GM21576 (cell line): Measurements from ENCODE around the gene CENPK.
"Not testable (repeated sequence)": the region's sequence is repeated elsewhere in the genome, so short reads cannot be mapped to it uniquely, and the experiment has no call there.

Experiments
- ATAC-seq: cut with Tn5 transposase; IDR thresholded peaks from one replicate; pipeline ENCODE4 v1.9.1; 2021; ENCODE audit warnings: mild to moderate bottlenecking, moderate library complexity; ENCODE audit not compliant: unreplicated experiment

Gene CENPK, protein sequence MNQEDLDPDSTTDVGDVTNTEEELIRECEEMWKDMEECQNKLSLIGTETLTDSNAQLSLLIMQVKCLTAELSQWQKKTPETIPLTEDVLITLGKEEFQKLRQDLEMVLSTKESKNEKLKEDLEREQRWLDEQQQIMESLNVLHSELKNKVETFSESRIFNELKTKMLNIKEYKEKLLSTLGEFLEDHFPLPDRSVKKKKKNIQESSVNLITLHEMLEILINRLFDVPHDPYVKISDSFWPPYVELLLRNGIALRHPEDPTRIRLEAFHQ

DNA sequence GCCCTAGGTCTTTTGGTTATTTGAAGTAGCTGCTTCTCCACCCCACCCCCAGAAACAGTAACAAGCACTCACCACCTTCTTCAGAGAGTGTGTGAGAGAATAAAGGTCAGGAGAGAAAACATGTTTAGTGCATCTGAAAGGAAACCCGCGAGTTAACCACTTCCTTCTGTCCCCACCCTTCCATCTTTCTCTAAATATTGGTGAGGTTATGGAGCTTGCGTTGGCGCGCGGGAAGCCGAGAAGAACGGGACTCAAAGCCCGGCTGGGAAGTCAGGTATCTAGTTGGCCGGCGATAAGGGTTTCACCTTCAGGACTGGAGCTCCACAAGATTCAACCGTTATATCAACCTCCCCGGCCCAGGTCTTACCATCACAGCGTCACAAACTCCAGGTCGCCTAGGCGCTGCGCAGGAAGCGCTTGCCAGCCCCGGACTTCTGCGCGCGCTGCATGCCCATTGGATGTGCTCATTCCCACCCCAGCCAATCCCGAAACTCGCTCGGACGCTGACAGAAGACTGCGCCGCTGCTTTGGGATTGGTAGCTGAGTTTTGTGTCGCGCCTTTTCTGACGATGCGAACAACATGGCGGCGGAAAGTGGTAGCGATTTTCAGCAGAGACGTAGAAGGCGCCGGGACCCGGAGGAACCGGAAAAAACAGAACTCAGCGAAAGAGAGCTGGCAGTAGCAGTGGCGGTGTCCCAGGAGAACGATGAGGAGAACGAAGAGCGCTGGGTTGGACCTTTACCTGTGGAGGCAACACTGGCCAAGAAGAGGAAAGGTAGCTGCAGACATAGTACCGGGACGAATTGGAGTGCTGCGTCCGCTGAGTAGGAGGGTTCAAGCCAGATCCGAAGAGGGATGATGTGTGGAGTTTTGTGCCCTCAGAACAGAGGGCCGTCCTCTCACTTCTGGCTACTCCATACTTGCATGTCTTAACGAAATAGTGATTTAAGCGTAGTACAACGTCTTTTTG, at the start of gene CENPK, which contains the start of gene PPWD1:
CENPK (minus strand) TSS at position 438 of the 971 bp plus-strand sequence. CDS start 8,261 bp downstream, outside the sequence.
PPWD1 (plus strand) TSS at position 566 of the 971 bp plus-strand sequence; CDS start at position 581, 15 bp downstream.
- peak; percentile 100 for ATAC-seq

DNA sequence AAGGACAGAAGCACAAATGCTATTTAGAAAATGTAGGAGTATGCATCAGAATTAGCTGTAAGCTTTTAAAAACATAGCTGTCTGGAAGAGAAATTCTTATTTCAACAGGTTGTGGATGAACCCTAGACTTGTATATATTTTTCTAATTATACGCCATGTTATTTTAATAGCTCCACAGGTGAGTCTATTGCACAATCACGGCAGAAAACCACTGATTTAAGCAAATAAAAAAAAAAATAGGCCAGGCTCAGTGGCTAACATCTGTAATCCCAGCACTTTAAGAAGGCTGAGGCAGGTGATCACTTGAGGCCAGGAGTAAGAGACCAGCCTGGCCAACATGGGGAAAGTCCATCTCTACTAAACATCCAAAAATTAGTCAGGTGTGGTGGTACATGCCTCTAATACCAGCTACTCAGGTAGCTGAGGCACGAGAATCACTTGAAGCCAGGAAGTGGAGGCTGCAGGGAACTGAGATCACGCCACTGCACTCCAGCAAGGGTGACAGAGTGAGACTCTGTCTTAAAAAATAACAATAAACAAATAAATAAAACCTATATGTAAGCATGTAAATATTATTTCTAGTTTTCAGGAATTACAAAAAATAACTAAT, 49.4 kb upstream of the CENPK start:
- ATAC-seq, result no peak

GRCh38 chr5:65611524-65611923, 48.6 kb upstream of the CENPK start:
- no peak for ATAC-seq

DNA sequence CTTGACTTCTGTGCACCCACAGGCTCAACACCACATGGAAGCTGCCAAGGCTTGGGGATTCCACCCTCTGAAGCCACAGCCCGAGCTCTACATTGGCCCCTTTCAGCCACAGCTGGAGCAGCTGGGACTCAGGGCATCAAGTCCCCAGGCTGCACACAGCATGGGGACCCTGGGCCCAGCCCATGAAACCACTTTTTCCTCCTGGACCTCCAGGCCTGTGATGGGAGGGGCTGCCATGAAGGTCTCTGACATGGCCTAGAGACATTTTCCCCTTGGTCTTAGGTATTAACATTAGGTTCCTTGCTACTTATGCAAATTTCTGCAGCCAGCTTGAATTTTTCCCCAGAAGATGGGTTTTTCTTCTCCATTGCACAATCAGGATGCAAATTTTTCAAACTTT, 38.8 kb upstream of the CENPK start:
- ATAC-seq, result not testable (repeated sequence)

- ATAC-seq, result no peak
Observed at GRCh38 chr5:65588694-65589093, 25.7 kb upstream of the CENPK start.

GRCh38 chr5:65577141-65577540, 14.2 kb upstream of the CENPK start:
- no peak for ATAC-seq

DNA sequence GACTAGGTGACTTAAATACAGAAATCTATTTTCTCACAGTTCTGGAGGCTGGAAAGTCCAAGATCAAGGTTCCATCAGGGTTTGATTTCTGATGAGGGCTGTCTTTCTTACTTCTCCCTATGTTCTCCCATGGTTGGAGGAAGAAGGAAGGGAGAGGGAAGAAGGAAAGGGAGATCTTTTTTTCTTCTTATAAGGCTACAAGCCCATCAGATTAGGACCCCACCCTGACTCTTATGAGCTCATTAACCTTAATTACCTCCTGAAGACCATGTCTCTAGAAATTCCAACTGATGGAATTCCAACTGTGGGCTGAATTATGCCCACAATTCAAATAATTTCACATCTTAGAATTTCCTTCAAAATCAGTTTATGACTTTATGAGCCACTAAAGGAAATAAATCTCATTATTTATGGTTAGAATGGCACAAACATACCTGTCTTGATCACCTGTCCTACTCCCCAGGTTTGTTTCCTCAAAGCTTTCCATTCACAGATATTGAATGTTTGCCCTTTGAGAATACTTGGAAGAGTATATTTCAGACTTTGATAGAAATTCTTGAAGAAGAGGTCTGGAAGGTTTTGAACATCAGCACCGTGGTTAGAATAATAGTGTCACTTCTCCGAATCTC, 7.7 kb upstream of the CENPK start:
- ATAC-seq, result no peak

- no peak for ATAC-seq
Observed at GRCh38 chr5:65566505-65566904, 3.5 kb upstream of the CENPK start.

DNA sequence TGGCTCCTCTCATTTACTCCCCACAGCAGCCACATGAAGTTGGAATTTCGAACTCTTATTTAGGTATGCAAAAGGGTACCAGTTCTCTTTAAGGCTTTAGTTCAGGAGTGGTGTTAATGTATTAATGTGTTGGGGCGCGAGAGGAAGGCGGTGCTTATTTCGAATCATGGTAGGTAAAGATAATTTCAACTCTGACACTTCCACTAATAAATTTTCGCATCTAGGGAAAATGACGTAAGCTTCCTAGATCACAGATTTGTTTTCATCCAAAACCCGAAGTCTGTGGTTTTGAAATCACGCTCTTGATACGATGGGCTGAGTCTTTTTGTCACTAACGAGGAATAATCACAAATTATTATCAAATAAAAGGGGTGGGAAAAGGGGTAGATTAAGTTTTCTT, 809 bp upstream of the CENPK start:
- no peak for ATAC-seq

DNA sequence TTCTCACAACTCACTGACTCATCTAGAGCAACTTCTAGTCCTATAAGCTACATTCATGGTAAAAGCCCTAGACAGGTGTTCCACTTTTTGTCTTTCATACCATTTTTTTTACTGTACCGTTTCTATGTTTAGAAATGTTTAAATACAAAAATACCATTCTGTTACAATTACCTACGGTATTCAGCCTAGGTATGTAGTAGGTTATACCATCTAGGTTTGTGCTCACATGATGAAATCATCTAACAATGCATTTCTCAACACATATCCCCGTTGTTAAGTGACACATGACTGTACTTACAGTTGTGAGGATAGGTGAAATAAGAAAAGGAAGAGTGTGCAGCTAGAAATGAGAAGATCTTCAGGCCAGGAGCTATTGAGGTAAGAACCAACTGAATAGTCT, 6.2 kb downstream of the CENPK start:
- ATAC-seq, result no peak

DNA sequence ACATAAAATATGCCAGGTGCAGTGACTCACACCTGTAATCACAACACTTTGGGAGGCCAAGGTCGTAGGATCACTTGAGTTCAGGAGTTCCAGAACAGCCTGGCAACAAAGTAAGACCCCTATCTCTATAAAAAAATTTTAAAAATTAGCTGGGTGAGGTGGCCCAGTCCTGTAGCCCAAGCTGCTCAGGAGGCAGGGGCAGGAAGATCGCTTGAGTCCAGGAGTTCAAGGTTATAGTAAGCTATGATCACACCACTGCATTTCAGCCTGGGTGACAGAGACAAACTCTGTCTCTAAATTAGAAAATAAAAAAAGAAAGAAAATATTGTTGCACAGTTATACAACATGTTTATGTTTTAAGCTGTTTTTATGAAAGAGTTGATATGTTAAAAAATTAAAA, 6.8 kb downstream of the CENPK start:
- ATAC-seq, result no peak

DNA sequence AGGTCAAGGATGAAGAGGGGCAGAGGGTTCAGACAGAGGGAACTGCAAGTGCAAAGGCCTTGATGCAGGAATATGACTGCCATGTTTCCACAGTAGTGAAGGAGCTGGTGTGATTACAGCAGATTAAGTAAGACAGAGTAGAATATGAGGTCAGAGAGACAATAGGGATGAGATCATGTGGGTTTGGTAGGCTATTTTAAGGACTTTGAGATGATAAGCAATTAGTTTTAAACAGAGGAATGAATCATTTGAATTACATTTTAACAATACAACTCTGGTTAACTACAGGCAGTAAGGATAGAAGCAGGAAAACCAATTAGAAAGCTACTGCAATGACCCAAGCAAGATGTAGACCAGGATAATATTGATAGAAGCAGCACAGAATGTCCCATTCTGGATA, 7.7 kb downstream of the CENPK start:
- ATAC-seq, result no peak

GRCh38 chr5:65553941-65554340, 9.0 kb downstream of the CENPK start:
- ATAC-seq, result no peak

DNA sequence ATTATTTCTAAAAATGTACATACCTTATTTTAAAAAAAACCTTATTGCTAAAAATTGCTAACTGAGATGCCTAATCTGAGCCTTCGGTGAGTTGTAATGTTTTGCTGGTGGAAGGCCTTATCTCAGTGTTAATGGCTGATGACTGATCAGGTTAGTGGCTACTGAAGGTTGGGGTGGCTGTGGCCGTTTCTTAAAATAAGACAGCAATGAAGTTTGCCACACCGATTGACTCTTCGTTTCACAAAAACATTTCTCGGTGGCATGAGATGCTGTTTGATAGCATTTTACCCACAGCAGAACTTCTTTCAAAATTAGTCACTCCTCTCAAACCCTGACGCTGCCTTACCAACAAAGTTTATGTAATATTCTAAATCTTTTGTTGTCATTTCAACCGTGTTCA, 14.7 kb downstream of the CENPK start:
- ATAC-seq, result no peak

- no peak for ATAC-seq
Observed at GRCh38 chr5:65546141-65546540, 16.8 kb downstream of the CENPK start.

DNA sequence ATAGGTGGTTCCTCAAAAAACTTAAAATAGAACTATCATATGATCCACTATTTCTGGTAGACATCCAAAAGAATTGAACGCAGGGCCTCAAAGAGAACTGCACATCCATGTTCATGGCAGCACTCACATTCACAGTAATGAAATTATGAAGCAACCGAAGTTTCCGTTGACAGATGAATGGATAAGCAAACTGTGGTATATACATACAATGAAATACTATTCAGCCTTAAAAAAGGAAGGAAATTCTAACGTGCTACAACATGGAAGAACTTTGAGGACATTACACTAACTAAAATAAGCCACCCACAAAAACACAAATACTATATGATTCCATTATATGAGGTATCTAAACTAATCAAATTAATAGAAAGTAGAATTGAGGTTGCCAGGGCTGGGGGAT, 18.5 kb downstream of the CENPK start:
- ATAC-seq, result no peak

GRCh38 chr5:65539827-65540226, 23.1 kb downstream of the CENPK start:
- ATAC-seq, result no peak

DNA sequence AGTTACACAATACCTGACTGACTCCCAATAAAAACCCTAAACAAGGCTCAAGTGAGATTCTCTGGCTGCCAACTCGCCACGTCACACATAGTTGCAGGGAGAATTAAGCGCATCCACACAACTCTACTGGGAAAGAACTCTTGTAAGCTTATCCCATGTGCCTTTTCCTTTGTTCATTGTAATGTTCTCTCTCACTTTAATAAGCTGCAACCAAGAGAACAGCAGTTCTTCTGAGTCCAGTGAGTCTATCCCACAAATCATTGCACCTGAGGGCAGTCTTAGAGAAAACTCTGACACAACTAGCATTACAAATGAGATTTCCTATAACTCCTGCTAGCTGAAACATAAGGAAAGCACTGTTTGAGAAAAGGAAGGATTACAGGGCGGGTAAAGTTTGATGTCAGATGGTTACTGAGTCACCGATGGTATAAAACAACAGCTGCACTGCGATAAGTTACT, 27.4 kb downstream of the CENPK start:
- no peak for ATAC-seq

- no peak for ATAC-seq
Observed at GRCh38 chr5:65530904-65531303, 32.1 kb downstream of the CENPK start.

GRCh38 chr5:65525726-65526125, 37.2 kb downstream of the CENPK start:
- no peak for ATAC-seq
